PC-9 (cell line): Measurements from ENCODE around the gene FOXC2.

Experiments
- CTCF ChIP-seq: fragments of 200-600 bp; sonication (generic); conservative IDR thresholded peaks from 2 replicates; pipeline ENCODE4 v1.6.1; 2017; ENCODE audit warnings: mixed run types, antibody characterized with exemption, mild to moderate bottlenecking, moderate library complexity
- EZH2 ChIP-seq: fragments of 200-600 bp; sonication (generic); IDR thresholded peaks from 2 replicates; pipeline ENCODE4 v1.8.0; 2017; ENCODE audit warnings: antibody characterized with exemption, low read depth

- TF ChIP-seq CTCF (peak; percentile 67), EZH2 (no peak)
These were observed 48.9 kb upstream of the FOXC2 start for GRCh38 chr16:86517652-86518258.
